Muscle of leg (tissue), 11 donors: ENCODE results near the gene LDB2. TPM values are rescaled to one million over a fixed set of nuclear protein-coding genes. Genes with fewer than 3 reads are reported as not detected.
A peak's percentile ranks its signal among the peaks of the same experiment; 100 is the strongest.

Source experiments
- DNase-seq: peaks from one replicate; pipeline ENCODE4 v3.0.0; 2013
- H3K27ac ChIP-seq: one replicate; pipeline ENCODE4 v1.5.1; 2013; ENCODE audit warnings: mild to moderate bottlenecking, low read length, control low read depth
- H3K27me3 ChIP-seq: one replicate; pipeline ENCODE4 v1.6.1; 2013; ENCODE audit warnings: low read length; ENCODE audit not compliant: control insufficient read depth, insufficient read depth
- H3K36me3 ChIP-seq: one replicate; pipeline ENCODE4 v1.6.1; 2013; ENCODE audit warnings: low read length; ENCODE audit not compliant: control insufficient read depth, insufficient read depth
- H3K4me1 ChIP-seq: one replicate; pipeline ENCODE4 v1.6.1; 2013; ENCODE audit warnings: low read length; ENCODE audit not compliant: control insufficient read depth, insufficient read depth
- H3K4me3 ChIP-seq: one replicate; pipeline ENCODE4 v1.5.1; 2013; ENCODE audit warnings: low read length, control low read depth
- H3K9me3 ChIP-seq: replicated peaks from 2 replicates; pipeline ENCODE4 v1.6.1; 2013; ENCODE audit warnings: low read depth, low read length; ENCODE audit not compliant: control insufficient read depth
- WGBS: methylation state at CpG from one replicate; pipeline ENCODE4 v1.1.5; 2013; ENCODE audit warnings: missing lambda C conversion rate; ENCODE audit not compliant: insufficient coverage; 5-methylcytosine and 5-hydroxymethylcytosine counted together
- polyA plus RNA-seq, 8 donors: library from polyadenylated mRNA; unstranded; fragments of 120-200 nt; gene quantifications; one replicate each; pipeline versions ENCODE4 v1.2.1 to v1.2.3, GENCODE V29; 2013; ENCODE audit warnings: inconsistent platforms in 1 of 8, low replicate concordance in 1 of 8; ENCODE audit not compliant: insufficient read length in 8 of 8, insufficient read depth in 1 of 8
- total RNA-seq: library from RNA; stranded (reverse); fragments of 120-200 nt; gene quantifications from one replicate; pipeline ENCODE4 v1.2.4, GENCODE V29; 2013

Gene LDB2
- total and polyA plus RNA-seq, 9 donors, result 38.5 to 57.2 (median 48.4) TPM

DNA sequence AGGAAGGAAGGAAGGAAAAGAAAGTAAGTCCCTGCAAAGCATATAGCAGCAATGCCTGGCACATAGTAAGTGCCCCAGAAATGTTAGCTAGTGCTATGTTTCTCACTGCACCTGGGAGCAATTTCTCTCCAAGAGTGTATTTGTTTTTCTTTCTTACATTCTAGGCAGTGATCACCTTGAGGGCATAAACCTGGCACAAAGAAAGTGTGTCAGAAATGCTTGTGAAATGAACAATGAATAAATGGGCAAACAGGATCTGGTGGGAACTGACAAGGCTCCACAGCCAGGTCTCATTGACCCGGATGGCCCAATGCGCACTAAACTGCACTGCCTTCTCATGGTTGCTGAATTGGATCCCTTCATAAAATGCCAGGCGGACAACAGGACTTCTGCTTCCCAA is 316.4 kb downstream of the LDB2 start:
- H3K36me3 ChIP-seq, result peaks cover 17% of the 10 kb centered on the region
- WGBS, result 93% methylated on average over 3 of the region's 3 CpGs
- DNase-seq, result no peak

DNA sequence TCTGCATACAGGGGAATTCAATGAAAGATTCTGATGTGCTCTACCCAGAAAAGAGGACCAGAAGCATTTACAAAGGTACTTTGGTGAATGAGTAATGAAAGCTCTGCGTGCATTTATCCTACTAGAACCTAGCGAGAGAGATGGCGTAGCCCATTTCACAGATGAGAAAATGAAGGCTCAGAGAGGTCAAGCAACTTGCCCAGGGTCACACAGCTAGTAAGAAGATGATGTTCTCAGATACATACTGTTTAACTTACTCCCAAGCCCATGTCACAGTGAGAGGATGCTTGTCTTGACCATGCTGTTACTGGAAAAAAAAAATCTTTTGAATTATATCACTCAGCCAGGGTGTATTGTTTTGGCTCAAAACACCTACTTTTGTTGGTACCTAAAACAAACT is 317.3 kb downstream of the LDB2 start:
- WGBS, result 100% methylated on average over 1 of the region's 3 CpGs

More for the DNA sequence above, 316.4 kb downstream of the LDB2 start:
- Histone ChIP-seq H3K4me3 (no peak overlapping the region), H3K4me1 (no peaks in the 10 kb centered on the region), H3K27ac (no peak overlapping the region), H3K27me3 (no peaks in the 10 kb centered on the region), H3K9me3 (no peaks in the 10 kb centered on the region)

DNA sequence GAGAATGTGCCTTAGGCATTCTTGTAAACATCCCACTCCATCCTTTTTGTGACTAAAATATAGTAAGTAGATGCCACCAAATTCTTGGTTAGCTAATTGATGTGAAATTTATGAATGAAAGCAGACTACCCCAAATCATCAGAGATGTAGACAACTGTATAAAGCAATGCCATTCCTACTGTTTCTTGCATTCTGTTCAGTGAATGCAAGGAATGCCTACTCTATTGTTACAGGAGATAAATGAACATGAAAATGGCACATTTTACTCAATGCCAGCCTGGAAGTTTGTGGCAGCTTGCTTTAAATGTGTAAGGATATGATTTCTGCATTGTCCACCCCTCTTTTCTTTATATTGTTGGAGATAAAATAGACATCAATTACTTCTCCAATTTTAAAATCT is 317.9 kb downstream of the LDB2 start:
- no peak overlapping the region for H3K27ac ChIP-seq
- H3K36me3 ChIP-seq, result peaks cover 15% of the 10 kb centered on the region
- no peak for DNase-seq
- no peaks in the 10 kb centered on the region for H3K4me1 ChIP-seq
- no peaks in the 10 kb centered on the region for H3K9me3 ChIP-seq
- no peaks in the 10 kb centered on the region for H3K27me3 ChIP-seq
- no peak overlapping the region for H3K4me3 ChIP-seq

More for the DNA sequence above, 317.3 kb downstream of the LDB2 start:
- H3K4me1 ChIP-seq, result no peaks in the 10 kb centered on the region
- no peaks in the 10 kb centered on the region for H3K9me3 ChIP-seq
- H3K27ac ChIP-seq, result no peak overlapping the region
- peaks cover 16% of the 10 kb centered on the region for H3K36me3 ChIP-seq
- no peaks in the 10 kb centered on the region for H3K27me3 ChIP-seq
- DNase-seq, result no peak
- H3K4me3 ChIP-seq, result no peak overlapping the region

DNA sequence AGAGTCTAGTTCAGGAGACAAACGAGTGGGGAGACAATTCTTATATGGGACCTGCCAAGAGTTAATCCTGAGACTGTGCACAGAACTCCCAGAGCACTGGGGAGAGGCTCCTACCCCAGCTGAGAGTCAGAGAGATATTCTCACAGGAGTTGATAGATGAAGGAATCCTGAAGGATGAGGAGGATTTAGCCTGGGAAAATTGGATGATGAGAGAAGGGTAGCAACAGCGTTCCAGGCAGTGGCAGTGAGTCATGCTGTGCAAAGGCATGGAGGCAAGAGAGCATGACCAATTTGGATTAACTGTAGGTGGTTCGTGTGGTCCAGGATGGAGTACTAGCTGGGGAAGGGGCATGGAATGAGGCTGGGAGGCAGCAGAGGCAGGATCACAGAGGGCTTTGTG is 318.6 kb downstream of the LDB2 start:
- WGBS, result 38% methylated on average over 3 of the region's 3 CpGs
- no peak overlapping the region for H3K4me3 ChIP-seq
- peaks cover 10% of the 10 kb centered on the region for H3K36me3 ChIP-seq

DNA sequence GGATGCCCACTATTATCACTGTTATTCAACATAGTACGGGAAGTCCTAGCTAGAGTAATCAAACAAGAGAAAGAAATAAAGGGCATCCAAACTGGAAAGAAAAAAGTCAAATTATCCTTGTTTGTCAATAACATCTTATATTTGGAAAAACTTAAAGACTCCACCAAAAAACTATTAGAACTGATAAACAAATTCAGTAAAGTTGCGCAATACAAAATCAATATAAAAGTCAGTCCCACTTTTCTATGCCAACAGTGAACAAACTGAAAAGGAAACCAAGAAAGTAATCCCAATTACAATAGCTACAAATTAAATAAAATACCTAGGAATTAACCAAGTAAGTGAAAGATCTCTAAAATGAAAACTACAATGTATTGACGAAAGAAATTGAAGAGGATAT is 321.3 kb downstream of the LDB2 start:
- no peak overlapping the region for H3K4me3 ChIP-seq

More for the DNA sequence above, 318.6 kb downstream of the LDB2 start:
- Histone ChIP-seq H3K4me1 (no peaks in the 10 kb centered on the region), H3K9me3 (no peaks in the 10 kb centered on the region), H3K27me3 (no peaks in the 10 kb centered on the region), H3K27ac (no peak overlapping the region)
- DNase-seq, result no peak

DNA sequence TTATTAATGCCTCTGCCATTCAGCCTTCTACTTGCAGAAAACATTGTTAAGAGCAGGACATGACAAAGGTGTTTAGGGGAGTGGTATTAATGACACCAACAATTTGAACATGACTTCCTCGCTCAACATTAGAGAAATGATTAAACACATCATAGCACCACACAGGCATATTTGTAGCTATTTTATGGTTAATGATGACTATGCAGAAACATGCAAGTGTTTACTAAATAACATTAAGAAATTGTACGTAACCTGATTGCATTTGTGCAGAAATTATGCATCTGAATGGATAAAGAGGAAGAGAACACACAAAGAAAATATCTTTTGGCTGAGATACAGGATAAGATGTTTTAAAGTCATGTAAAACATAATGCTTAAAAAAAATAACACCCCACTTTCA is 323.5 kb downstream of the LDB2 start:
- no CpG with 5 or more reads among the region's 2 CpGs for WGBS
- H3K27me3 ChIP-seq, result no peaks in the 10 kb centered on the region

More for the DNA sequence above, 321.3 kb downstream of the LDB2 start:
- H3K27ac ChIP-seq, result no peak overlapping the region
- H3K4me1 ChIP-seq, result peaks cover 17% of the 10 kb centered on the region
- WGBS, result no CpG with 5 or more reads among the region's 3 CpGs
- H3K36me3 ChIP-seq, result no peaks in the 10 kb centered on the region
- DNase-seq, result no peak
- H3K27me3 ChIP-seq, result no peaks in the 10 kb centered on the region
- no peaks in the 10 kb centered on the region for H3K9me3 ChIP-seq

DNA sequence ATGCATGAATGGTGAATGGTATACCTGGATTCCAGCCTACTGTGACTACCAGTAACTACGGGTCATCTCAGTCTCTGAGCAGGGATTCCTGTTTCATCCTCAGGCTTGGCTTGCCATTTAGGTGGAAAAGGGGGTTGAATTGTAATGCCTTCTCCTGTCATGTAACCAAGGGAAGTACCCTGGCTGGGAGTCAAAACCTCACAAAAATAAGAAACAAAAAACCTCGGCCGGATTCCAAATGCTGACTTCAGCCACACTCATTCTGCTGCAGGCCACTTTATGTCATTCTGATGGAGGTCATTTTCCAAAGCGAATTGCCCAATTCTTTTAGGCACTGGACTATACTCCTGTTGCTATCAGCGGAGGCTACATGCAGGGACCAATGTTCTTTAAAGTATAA is 324.7 kb downstream of the LDB2 start:
- whole genome bisulfite sequencing, result 43% methylated on average over 1 of the region's 5 CpGs

More for the DNA sequence above, 323.5 kb downstream of the LDB2 start:
- no peak for DNase-seq
- Histone ChIP-seq H3K9me3 (no peaks in the 10 kb centered on the region), H3K27ac (no peak overlapping the region), H3K4me1 (peaks cover 17% of the 10 kb centered on the region), H3K36me3 (no peaks in the 10 kb centered on the region), H3K4me3 (no peak overlapping the region)

DNA sequence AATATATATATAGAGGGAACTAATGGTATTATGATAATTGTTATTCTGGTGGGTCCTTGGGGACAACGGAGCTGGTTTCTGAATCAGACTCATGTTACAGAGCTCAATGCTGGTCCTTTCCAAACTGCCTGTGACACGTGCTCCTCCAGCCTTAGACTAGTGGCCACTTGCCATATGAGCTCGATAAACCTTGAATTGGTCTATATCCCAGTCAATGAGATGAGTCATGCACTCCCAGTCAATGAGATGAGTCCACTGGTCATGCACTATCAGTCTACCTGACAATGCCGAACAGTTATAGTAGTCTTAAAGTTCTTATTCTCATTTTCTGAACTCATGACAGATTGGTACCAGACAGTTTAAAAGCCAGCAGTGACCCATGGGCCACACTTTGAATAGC is 325.2 kb downstream of the LDB2 start:
- Histone ChIP-seq H3K9me3 (no peaks in the 10 kb centered on the region), H3K4me3 (no peak overlapping the region), H3K27me3 (no peaks in the 10 kb centered on the region), H3K36me3 (no peaks in the 10 kb centered on the region), H3K4me1 (peaks cover 17% of the 10 kb centered on the region), H3K27ac (no peak overlapping the region)
- WGBS, result 46% methylated on average over 4 of the region's 4 CpGs
- peak; percentile 79 for DNase-seq

More for the DNA sequence above, 324.7 kb downstream of the LDB2 start:
- no peaks in the 10 kb centered on the region for H3K27me3 ChIP-seq
- H3K4me3 ChIP-seq, result no peak overlapping the region
- no peaks in the 10 kb centered on the region for H3K36me3 ChIP-seq
- H3K9me3 ChIP-seq, result no peaks in the 10 kb centered on the region
- peaks cover 17% of the 10 kb centered on the region for H3K4me1 ChIP-seq
- H3K27ac ChIP-seq, result peak overlapping the region; percentile 33
- DNase-seq, result peak; percentile 81

DNA sequence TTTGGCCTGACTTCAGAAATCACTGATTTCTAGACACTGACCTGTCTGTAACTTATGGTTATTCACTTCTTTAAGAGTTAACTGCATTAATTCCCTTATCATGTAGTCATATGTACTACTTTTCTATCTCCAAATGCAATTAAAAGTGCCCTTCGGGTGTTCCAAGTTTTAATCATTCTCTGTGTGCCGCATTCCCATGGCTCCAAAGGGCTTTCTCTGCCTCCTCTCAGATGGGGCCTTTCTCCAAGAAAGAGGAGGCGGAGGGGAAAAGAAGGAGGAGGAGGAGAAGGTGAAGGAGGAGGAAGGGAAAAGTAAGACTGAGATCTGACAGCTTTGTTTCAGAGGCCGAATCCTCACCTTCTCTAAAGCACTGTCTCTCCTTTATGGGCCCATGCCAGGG is 325.8 kb downstream of the LDB2 start:
- peak; percentile 24 for DNase-seq
- no CpG with 5 or more reads among the region's 4 CpGs for WGBS
- no peaks in the 10 kb centered on the region for H3K36me3 ChIP-seq
- H3K27me3 ChIP-seq, result no peaks in the 10 kb centered on the region
- H3K4me1 ChIP-seq, result peaks cover 17% of the 10 kb centered on the region
- H3K9me3 ChIP-seq, result no peaks in the 10 kb centered on the region
- no peak overlapping the region for H3K4me3 ChIP-seq
- no peak overlapping the region for H3K27ac ChIP-seq

DNA sequence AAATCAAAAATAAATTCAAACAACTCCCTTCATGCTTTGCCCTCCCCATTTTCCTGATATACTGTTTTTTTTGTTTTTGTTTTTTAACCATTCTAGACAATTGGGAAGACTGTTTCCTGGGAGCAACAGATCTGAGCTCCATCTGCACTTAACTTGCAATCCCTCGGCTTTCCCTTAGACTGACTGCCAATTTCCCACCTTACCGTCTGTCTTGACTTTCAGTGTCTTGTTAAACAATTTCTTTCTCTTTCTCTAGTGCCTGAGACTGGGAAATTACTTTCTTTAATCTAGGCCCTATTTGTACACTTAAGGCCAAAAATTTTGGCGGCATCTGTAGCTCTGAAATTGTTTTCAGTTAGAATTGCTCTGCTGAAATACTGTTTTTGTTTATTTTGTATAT is 326.3 kb downstream of the LDB2 start:
- H3K9me3 ChIP-seq, result no peaks in the 10 kb centered on the region
- H3K27me3 ChIP-seq, result no peaks in the 10 kb centered on the region
- peak; percentile 57 for DNase-seq
- 65% methylated on average over 2 of the region's 3 CpGs for WGBS
- no peak overlapping the region for H3K4me3 ChIP-seq
- no peak overlapping the region for H3K27ac ChIP-seq
- H3K4me1 ChIP-seq, result peaks cover 17% of the 10 kb centered on the region
- H3K36me3 ChIP-seq, result no peaks in the 10 kb centered on the region

DNA sequence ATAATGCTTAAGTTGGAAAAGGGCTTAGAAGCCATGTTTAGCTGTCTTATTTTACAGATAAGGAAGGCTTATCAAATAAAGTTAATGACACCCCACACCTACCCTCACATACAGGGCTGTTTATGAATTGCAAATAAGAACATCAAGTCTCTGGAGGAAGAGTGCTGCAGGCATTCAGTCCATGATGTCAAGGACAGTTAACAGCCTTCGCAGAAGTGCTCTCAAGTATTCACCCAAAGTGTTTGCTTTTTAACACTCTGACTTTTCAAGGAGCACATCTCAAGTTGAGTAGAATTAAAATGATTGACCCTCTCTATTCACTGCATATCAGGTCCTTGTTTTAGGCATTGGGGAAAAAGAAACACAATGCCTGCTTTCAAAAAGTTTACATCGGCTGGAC is 328.7 kb downstream of the LDB2 start:
- peaks cover 17% of the 10 kb centered on the region for H3K4me1 ChIP-seq
- no peaks in the 10 kb centered on the region for H3K9me3 ChIP-seq
- WGBS, result 100% methylated on average over 1 of the region's 2 CpGs
- no peak overlapping the region for H3K27ac ChIP-seq
- no peaks in the 10 kb centered on the region for H3K36me3 ChIP-seq
- no peak for DNase-seq
- no peak overlapping the region for H3K4me3 ChIP-seq
- H3K27me3 ChIP-seq, result no peaks in the 10 kb centered on the region
